AG04450 (cell line): ENCODE data around the gene CCNJL. TPM values are rescaled to one million over a fixed set of nuclear protein-coding genes. Genes with fewer than 3 reads are reported as not detected.
"Not testable (repeated sequence)": the region's sequence is repeated elsewhere in the genome, so short reads cannot be mapped to it uniquely, and the experiment has no call there.

ENCODE experiments used
- CTCF ChIA-PET: fragments of 300-600, 350-600 bp; formaldehyde crosslinking; extraction: SDS; loops from one replicate; lab custom pipeline; 2022; ENCODE audit warnings: antibody characterized with exemption, inconsistent platforms; lab: Charles Lee
- POLR2A ChIA-PET: fragments of 350-600 bp; formaldehyde crosslinking; extraction: SDS; loops from one replicate; lab custom pipeline; 2021; ENCODE audit warnings: antibody characterized with exemption, inconsistent platforms; lab: Yijun Ruan, JAX
- DNase-seq: peaks from one replicate; pipeline ENCODE4 v3.0.0-alpha.2; 2011; ENCODE audit warnings: low read depth, low spot score
- H3K27ac ChIP-seq: one replicate; pipeline ENCODE4 v1.5.1; 2012; ENCODE audit warnings: low read depth, low read length, control low read depth
- H3K27me3 ChIP-seq: one replicate; pipeline ENCODE4 v1.6.0; 2012; ENCODE audit warnings: low read length; ENCODE audit not compliant: control insufficient read depth, insufficient read depth
- H3K4me3 ChIP-seq: 2 replicates; pipeline ENCODE4 v1.5.1; 2011; ENCODE audit warnings: mild to moderate bottlenecking, low read depth, low read length, control low read depth
- H3K9me3 ChIP-seq: 2 replicates; pipeline ENCODE4 v1.5.1; 2012; ENCODE audit warnings: low read length; ENCODE audit not compliant: control insufficient read depth, insufficient read depth
- polyA plus RNA-seq: library from polyadenylated mRNA; depleted of rRNA; stranded (reverse); fragments of >200 nt; gene quantifications from 2 replicates; pipeline ENCODE4 v1.2.3, GENCODE V29; 2011
- TF ChIP-seq, protein P1 (sequence below): IDR thresholded peaks from 2 replicates; pipeline ENCODE4 v1.5.1; 2011; ENCODE audit warnings: low read depth, low read length, control low read depth, inconsistent platforms

Gene CCNJL
- polyA plus RNA-seq, 1 experiment, result 3.8 TPM

DNA sequence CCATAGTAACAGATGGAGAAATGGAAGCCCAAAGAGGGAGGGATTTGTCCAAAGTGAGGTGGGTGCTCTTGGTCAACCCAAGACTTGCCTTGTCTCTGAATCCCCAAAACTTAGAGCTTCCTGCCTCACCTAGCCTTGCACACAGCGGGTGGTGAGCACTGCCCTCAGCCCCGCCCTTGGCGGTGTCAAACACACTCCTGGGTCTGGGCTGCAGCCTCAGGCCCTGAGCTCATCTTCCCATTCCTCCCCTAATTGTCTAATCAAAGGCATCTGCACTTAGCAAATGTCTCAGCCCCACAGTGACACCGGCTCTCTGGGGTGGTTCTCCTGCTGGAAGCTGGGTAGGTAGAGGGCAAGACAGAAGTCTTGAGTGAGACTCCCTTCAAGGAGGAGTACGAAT lies 62.1 kb downstream of the CCNJL start:
- Histone ChIP-seq H3K9me3 (no peaks in the 10 kb centered on the region), H3K27me3 (no peaks in the 10 kb centered on the region), H3K4me3 (no peak overlapping the region), H3K27ac (no peak overlapping the region)
- ChIA-PET CTCF (interaction anchor here (0.9 kb wide), 1 partner anchor 95 kb away, joined by 3 read pairs; no protein-coding TSS in a partner anchor), POLR2A (no interaction called here)
- DNase-seq, result no peak
- TF ChIP-seq, protein P1, sequence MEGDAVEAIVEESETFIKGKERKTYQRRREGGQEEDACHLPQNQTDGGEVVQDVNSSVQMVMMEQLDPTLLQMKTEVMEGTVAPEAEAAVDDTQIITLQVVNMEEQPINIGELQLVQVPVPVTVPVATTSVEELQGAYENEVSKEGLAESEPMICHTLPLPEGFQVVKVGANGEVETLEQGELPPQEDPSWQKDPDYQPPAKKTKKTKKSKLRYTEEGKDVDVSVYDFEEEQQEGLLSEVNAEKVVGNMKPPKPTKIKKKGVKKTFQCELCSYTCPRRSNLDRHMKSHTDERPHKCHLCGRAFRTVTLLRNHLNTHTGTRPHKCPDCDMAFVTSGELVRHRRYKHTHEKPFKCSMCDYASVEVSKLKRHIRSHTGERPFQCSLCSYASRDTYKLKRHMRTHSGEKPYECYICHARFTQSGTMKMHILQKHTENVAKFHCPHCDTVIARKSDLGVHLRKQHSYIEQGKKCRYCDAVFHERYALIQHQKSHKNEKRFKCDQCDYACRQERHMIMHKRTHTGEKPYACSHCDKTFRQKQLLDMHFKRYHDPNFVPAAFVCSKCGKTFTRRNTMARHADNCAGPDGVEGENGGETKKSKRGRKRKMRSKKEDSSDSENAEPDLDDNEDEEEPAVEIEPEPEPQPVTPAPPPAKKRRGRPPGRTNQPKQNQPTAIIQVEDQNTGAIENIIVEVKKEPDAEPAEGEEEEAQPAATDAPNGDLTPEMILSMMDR, result no peak

DNA sequence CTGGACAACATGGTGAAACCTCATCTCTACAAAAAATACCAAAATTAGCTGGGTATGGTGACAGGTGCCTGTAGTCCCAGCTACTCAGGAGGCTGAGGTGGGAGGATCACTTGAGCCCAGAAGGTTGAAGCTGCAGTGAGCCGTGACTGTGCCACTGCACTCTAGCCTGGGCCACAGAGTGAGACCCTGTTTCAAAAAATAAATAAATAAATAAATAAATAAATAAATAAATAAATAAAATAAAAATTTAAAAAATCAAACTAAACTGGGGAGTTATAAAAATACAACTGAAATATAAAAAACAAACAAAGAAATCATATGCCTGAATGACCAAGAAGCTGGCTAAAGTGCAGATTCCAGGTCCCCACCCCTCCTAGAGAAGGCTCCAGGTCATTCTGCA lies 62.8 kb downstream of the CCNJL start:
- H3K27me3 ChIP-seq, DNase-seq, H3K27ac ChIP-seq, POLR2A ChIA-PET, H3K9me3 ChIP-seq, H3K4me3 ChIP-seq: not testable (repeated sequence)
- CTCF ChIA-PET, result interaction anchor here (0.9 kb wide), 1 partner anchor 96 kb away, joined by 3 read pairs; no protein-coding TSS in a partner anchor

DNA sequence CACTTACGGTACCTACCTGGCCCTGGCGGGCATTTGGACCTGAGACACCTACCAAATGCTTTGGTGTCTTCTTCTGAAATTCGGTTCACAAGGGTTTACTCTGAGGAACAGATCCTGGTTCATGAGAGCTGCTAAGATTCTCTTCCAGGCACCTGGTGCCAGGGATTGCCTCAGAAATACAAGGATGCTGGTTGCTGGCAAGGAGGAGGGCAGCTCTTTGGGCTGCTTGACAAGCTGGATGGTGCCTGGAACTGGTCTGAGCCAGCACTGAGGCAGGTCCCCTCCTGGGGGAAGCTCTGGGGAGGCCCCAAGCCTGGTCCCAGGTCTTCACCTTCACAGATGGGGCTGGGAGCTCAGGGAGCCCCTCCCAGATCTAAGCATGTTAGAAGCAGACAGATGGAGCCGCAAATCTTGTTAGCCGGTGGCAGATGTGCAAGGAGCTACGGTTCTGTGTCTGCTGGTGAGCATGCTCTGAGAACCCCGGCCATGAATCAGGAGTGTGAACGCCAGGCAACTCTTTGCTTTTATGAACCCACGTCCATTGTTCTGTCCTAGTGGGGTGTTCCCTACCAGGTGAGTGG lies 66.8 kb downstream of the CCNJL start:
- Histone ChIP-seq H3K27me3 (no peaks in the 10 kb centered on the region), H3K27ac (peak overlapping the region; percentile 21), H3K9me3 (no peaks in the 10 kb centered on the region), H3K4me3 (no peak overlapping the region)
- TF ChIP-seq, protein P1, result no peak
- ChIA-PET POLR2A (no interaction called here), CTCF (interaction anchor here (1.0 kb wide), 1 partner anchor 47 kb away, joined by 3 read pairs; no protein-coding TSS in a partner anchor)
- no peak for DNase-seq

DNA sequence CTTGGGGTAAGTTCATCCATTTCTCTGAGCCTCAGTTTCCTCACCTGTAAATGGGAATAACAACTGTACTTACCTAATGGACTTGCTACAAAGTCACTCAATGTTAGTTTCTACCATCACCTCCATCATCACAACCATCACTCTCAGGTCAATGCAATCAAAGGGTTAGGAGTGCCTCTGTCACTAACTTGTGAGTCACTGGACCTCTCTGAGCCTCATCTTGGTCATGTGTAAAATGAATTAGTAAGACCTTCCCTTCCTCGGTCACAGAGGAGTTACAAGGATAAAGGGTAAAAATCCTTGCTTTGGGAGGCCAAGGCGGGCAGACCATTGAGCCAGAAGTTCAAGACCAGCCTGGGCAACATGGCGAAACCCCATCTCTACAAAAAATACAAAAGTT lies 70.2 kb downstream of the CCNJL start:
- CTCF ChIA-PET, result interaction anchor here (0.8 kb wide), 1 partner anchor 149 kb away, joined by 3 read pairs; no protein-coding TSS in a partner anchor
- Histone ChIP-seq H3K4me3 (no peak overlapping the region), H3K27me3 (no peaks in the 10 kb centered on the region), H3K9me3 (no peaks in the 10 kb centered on the region), H3K27ac (no peak overlapping the region)
- no peak for DNase-seq
- TF ChIP-seq, protein P1, result no peak
- POLR2A ChIA-PET, result interaction anchor here (0.5 kb wide), 1 partner anchor 24 kb away, joined by 5 read pairs; no protein-coding TSS in a partner anchor

DNA sequence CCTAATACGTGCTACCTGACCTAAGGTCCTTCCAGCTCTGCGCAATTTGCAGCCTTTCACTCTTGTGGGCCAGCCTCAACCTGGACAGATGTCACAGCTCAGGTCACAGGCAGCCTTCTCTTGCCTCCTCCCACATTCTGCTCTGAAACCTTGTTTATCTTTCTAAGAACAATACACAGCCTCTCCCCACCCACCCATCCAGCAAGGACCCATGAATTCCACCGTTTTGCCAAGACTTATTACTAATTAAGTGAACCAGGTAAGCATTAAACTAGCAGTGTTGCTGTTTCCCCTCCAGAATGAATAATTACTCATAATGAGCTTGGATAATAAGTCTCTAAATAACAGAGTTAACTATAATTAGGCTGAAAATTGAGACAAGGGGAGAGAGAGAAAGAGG lies 72.0 kb downstream of the CCNJL start:
- Histone ChIP-seq H3K27ac (no peak overlapping the region), H3K9me3 (no peaks in the 10 kb centered on the region), H3K4me3 (no peak overlapping the region), H3K27me3 (no peaks in the 10 kb centered on the region)
- CTCF ChIA-PET, result no interaction called here
- DNase-seq, result no peak
- POLR2A ChIA-PET, result no interaction called here
- TF ChIP-seq, protein P1, result no peak
